Astrocyte (in vitro differentiated cells and primary cell): Measurements from ENCODE around the gene TMEM116.

Source experiments
- CTCF ChIP-seq: IDR thresholded peaks from 2 replicates; pipeline ENCODE4 v1.5.1; 2011; ENCODE audit warnings: low read depth, mild to moderate bottlenecking, inconsistent platforms, low read length, moderate library complexity; ENCODE audit not compliant: insufficient read depth
- EZH2 ChIP-seq: IDR thresholded peaks from 2 replicates; pipeline ENCODE4 v1.6.1; 2012; ENCODE audit warnings: mild to moderate bottlenecking, low read length, inconsistent platforms; ENCODE audit not compliant: insufficient read depth

GRCh38 chr12:112046003-112046402 is 33.0 kb upstream of the TMEM116 start:
- TF ChIP-seq CTCF, result no peak
- TF ChIP-seq EZH2, result no peak
